ENCODE results near the gene MRTFA.

GRCh38 chr22:40612291-40612751, 24.2 kb downstream of the MRTFA start:
- TF ChIP-seq POLR2A (IDR thresholded peaks at IDR 0.05; ENCODE audit: low read length) (no peak), GATA1 (IDR thresholded peaks at IDR 0.05; ENCODE audit: low read depth, low read length) (no peak)

Measured in erythroblast (primary cell).